Measurements from ENCODE around the gene KRTAP5-5. TPM values are rescaled to one million over a fixed set of nuclear protein-coding genes. Genes with fewer than 3 reads are reported as not detected.

KRTAP5-5 gene
- total and polyA plus RNA-seq, 8 donors, result not detected

- no peak overlapping the region for H3K27ac ChIP-seq
- no peak overlapping the region for H3K4me3 ChIP-seq
- TF ChIP-seq CTCF (IDR thresholded peaks at IDR 0.05), result no peak
Observed at GRCh38 chr11:1653541-1654387, 24.2 kb downstream of the KRTAP5-5 start.

GRCh38 chr11:1654388-1655167 lies 25.0 kb downstream of the KRTAP5-5 start:
- no peak for TF ChIP-seq CTCF (IDR thresholded peaks at IDR 0.05)
- no peaks in the 10 kb centered on the region for H3K36me3 ChIP-seq
- DNase-seq (peak in 1 of 4 donors; percentile 20), ATAC-seq (no peak)
- H3K27ac ChIP-seq, result no peak overlapping the region
- peaks cover 0 to 5% of the 10 kb centered on the region in 2 donors for H3K4me1 ChIP-seq
- intact Hi-C loops (cut with DNase I), result loop anchor here in 1 of 2 donors (10.0 kb wide), 1 partner anchor 180 kb away; the partner anchor contains the start of genes SYT8 and TNNI2
- peaks cover 0 to 50% of the 10 kb centered on the region in 2 donors for H3K27me3 ChIP-seq
- H3K9me3 ChIP-seq, result no peaks in the 10 kb centered on the region
- H3K4me3 ChIP-seq, result no peak overlapping the region

More at GRCh38 chr11:1653541-1654387, 24.2 kb downstream of the KRTAP5-5 start:
- H3K9me3 ChIP-seq, result no peaks in the 10 kb centered on the region
- no peak for ATAC-seq
- peaks cover 0 to 5% of the 10 kb centered on the region in 2 donors for H3K4me1 ChIP-seq
- intact Hi-C loops (cut with DNase I), result loop anchor here in 1 of 2 donors (10.0 kb wide), 1 partner anchor 181 kb away; the partner anchor contains the start of genes SYT8 and TNNI2
- DNase-seq, result no peak
- H3K27me3 ChIP-seq, result peaks cover 0 to 43% of the 10 kb centered on the region in 2 donors
- H3K36me3 ChIP-seq, result no peaks in the 10 kb centered on the region

GRCh38 chr11:1655168-1656060 lies 25.8 kb downstream of the KRTAP5-5 start:
- H3K36me3 ChIP-seq, result no peaks in the 10 kb centered on the region
- peaks cover 0 to 57% of the 10 kb centered on the region in 2 donors for H3K27me3 ChIP-seq
- peak in 2 of 4 donors; percentile 14 to 70 for DNase-seq
- peaks cover 0 to 5% of the 10 kb centered on the region in 2 donors for H3K4me1 ChIP-seq
- no peaks in the 10 kb centered on the region for H3K9me3 ChIP-seq
- H3K4me3 ChIP-seq, result no peak overlapping the region
- intact Hi-C loops (cut with DNase I), result loop anchor here in 1 of 2 donors (10.0 kb wide), 1 partner anchor 179 kb away; the partner anchor contains the start of genes SYT8 and TNNI2
- no peak for ATAC-seq
- no peak for TF ChIP-seq CTCF (IDR thresholded peaks at IDR 0.05)
- H3K27ac ChIP-seq, result no peak overlapping the region

- intact Hi-C loops (cut with DNase I), result loop anchor here in 1 of 2 donors (10.0 kb wide), 1 partner anchor 179 kb away; the partner anchor contains the start of genes SYT8 and TNNI2
- no peak overlapping the region for H3K4me3 ChIP-seq
- no peaks in the 10 kb centered on the region for H3K36me3 ChIP-seq
- H3K9me3 ChIP-seq, result no peaks in the 10 kb centered on the region
- no peak for ATAC-seq
- peak in 1 of 4 donors; percentile 14 for DNase-seq
- peaks cover 0 to 57% of the 10 kb centered on the region in 2 donors for H3K27me3 ChIP-seq
- no peak overlapping the region for H3K27ac ChIP-seq
- TF ChIP-seq CTCF (IDR thresholded peaks at IDR 0.05), result no peak
- peaks cover 0 to 5% of the 10 kb centered on the region in 2 donors for H3K4me1 ChIP-seq
Observed at GRCh38 chr11:1656061-1656441, 26.5 kb downstream of the KRTAP5-5 start.

Measured in left lung (tissue), 10 donors.